ENCODE results near the gene SNX33.

Gene SNX33

DNA sequence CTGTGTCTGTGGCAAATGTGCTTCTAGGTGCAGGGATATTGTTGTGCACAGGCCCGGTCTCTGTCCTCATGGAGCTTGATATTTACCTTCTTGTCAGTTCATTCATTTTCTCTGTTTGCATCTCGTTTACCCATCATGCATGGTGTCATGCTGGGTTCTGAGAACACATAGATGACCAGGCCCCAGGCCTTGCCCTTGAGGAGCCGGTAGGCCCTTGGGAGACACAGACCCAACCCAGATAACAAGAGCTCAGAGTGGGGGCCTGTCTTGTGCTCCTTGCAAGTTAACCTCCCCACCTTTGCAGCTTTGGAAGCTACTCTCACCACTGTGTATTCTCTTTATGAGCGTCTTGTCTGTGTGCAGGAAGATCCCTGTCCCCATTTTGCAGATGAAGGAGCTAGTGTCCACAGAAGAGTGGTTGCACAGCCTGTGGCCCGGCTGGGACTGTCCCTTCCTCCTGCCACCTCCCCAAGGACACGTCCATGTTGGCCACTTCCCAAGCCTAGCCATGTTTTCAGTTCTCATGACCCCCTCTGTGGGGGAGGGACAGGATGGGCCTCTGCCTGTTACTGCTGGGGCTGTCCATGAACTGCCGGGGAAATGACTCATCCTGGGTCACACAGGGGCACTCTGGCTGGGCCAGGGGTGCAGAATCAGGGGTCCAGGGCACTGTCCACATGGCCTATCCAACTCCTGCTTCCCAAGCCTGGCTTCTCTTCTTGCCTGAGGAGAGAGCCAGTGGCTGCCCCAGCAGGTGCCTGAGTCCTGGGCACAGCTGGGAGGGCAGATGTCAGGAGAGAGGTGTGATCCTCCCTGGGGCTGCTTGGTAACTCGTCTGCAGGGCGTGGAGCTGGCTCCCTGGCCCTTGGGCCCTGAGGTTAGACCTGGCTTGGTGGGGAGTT is 3.4 kb downstream of the SNX33 start:
- no peaks in the 10 kb centered on the region for H3K27me3 Mint-ChIP-seq
- ATAC-seq: peak; percentile 22
- H3K4me3 Mint-ChIP-seq: peak overlapping the region in 1 of 2 donors; percentile 14
- H3K27ac Mint-ChIP-seq: peak overlapping the region in 1 of 2 donors; percentile 36
- no peaks in the 10 kb centered on the region for H3K9me3 Mint-ChIP-seq
- peaks cover 53% of the 10 kb centered on the region for H3K4me1 Mint-ChIP-seq
- DNase-seq: peak in 1 of 2 donors; percentile 12

DNA sequence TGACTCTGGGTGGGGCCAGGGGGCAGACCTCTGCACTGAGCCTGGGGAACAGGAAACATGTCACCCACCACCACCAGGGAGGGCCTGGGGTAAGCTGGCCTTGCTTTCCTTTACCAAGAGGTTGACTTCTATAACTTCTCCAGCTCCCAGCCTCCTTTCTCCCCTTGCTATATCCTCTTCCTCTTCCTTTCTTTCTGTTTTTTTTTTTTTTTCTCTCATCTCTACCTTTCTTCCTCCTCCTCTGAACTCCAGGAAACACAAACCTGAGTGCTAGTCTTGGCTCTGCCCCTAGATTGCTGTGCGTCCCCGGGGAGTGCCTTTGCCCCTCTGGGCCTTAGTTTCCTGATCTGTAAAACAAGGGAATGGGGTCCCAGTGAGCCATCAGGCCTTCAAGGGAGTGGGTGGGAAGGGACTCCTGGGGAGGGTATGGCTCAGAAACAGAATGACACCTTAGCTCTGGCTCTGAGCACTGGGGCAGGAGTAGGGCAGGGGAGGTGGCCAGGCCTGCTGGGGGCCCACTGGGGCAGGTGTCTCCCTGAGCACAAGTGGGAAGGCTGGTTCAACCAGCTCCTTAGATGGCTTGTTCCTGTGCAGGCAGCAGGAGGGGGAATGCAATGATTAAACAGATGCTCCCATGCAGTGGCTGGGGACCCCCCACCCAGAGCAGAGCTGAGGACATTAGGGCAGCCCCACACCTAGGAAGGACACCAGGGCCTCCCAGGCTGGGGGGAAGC is 4.3 kb downstream of the SNX33 start:
- ATAC-seq (peak; percentile 27), DNase-seq (no peak)
- H3K9me3 Mint-ChIP-seq: no peaks in the 10 kb centered on the region
- H3K4me1 Mint-ChIP-seq: peaks cover 45% of the 10 kb centered on the region
- no peaks in the 10 kb centered on the region for H3K27me3 Mint-ChIP-seq
- H3K4me3 Mint-ChIP-seq: no peak overlapping the region
- peak overlapping the region; percentile 59 to 72 for H3K27ac Mint-ChIP-seq

DNA sequence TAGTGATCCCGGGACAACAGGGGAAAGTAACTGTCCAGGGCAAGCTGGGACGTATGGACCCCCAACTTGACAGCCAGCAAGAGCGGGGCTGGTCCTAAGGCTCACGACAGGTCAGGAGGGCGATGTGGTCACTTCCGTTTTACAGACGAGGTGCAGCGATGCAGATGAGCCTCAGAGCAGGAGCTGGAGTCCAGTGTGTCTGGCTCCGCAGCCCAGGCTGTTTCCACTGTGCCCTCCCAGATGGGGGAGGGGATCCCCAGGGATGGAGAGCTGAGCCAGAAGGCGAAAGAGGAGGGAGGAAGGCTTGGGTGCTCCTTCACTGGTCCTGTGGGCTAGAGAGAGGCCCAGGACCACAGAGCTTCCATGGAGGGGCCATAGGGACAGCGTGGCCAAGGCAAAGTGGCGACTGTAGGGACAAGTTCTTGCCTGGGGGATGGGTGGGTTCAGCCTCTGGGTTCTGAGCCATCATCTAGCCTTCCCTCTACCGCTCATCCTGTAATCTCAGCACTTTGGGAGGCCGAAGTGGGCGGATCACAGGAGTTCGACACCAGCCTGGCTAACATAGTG is 5.7 kb downstream of the SNX33 start:
- Mint-ChIP-seq H3K27me3 (no peaks in the 10 kb centered on the region), H3K9me3 (no peaks in the 10 kb centered on the region), H3K27ac (peak overlapping the region in 1 of 2 donors; percentile 72), H3K4me1 (peaks cover 43% of the 10 kb centered on the region), H3K4me3 (no peak overlapping the region)
- ATAC-seq (no peak), DNase-seq (no peak)

DNA sequence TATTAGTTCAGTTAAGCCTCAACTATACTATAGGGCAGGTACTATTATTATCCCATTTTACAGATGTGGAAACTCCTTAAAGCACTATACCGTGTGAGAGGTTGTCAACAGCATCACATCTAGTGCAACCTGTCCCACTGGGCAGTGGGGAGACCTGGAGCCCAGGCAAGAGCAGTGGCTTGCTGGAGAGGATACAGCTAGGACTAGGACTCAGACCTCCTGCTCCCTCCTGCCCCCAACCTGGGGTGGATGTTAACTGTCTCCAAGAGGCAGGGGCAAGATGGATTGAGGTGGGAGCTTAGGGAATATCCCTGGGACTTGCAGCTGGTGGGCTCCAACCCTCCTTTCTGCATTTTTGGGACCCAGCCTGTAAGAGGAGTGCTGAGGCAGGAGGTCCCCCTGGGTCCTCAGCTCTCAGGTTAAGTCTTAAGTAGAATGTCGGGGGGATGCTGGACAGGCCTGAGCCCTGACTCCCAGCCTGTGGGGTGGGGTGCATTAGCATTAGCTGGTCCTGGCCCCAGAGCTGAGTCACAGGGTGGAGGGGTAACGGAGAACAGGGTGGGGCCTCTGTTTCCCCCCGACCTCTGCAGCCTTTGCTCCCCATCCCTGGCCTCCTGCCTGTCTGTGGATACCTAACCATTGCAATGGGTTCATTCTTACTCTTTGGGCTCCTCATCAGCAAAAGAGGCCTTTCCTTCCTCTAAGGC is 6.6 kb downstream of the SNX33 start:
- Mint-ChIP-seq H3K27me3 (no peaks in the 10 kb centered on the region), H3K4me3 (no peak overlapping the region), H3K4me1 (peaks cover 35% of the 10 kb centered on the region), H3K9me3 (no peaks in the 10 kb centered on the region), H3K27ac (no peak overlapping the region)
- DNase-seq: no peak
- ATAC-seq: no peak

DNA sequence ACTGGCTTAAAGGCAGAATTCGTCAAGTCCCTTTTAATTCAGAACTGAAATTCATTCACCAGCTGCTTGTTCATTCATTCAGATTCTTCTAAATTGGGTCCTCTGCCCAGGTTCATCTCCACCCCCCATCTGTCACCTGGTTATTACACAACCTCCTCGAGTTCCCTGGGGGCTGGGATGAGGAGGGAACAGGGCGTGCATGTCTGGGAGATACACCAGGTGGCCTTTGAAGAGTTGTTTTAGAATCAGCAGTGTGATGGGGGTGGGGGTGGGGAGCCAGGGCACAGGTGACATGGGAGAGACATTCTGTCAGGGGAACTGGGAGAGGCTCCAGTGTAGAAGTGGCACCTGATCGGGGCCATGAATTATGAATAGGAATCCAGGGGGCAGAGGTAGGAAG is 8.2 kb downstream of the SNX33 start:
- Mint-ChIP-seq H3K4me3 (no peak overlapping the region), H3K27ac (peak overlapping the region in 1 of 2 donors; percentile 49), H3K9me3 (no peaks in the 10 kb centered on the region), H3K27me3 (no peaks in the 10 kb centered on the region), H3K4me1 (peaks cover 20% of the 10 kb centered on the region)
- DNase-seq: no peak
- ATAC-seq: no peak

DNA sequence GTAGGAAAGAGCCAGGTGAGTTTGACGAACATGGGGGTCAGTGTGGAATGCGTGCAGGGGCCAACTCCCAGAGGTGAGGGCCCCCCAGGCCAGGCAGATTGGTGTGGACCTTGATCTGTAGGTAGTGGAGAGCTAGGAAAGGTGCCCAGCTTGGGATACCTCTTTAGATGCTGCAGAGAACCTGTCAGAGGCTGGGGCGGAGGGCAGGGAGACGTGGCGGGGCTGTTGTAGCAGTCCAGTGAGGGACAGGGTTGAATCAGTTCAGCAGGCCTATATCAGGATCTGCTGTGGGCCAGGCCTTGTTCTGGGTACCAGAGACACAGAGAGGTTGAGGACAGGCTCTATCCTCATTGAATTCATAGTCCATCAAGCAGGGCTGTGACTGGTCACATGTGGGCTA is 8.6 kb downstream of the SNX33 start:
- no peak for DNase-seq
- H3K9me3 Mint-ChIP-seq: no peaks in the 10 kb centered on the region
- ATAC-seq: no peak
- peak overlapping the region in 1 of 2 donors; percentile 49 for H3K27ac Mint-ChIP-seq
- H3K27me3 Mint-ChIP-seq: no peaks in the 10 kb centered on the region
- H3K4me3 Mint-ChIP-seq: no peak overlapping the region
- H3K4me1 Mint-ChIP-seq: peaks cover 16% of the 10 kb centered on the region

DNA sequence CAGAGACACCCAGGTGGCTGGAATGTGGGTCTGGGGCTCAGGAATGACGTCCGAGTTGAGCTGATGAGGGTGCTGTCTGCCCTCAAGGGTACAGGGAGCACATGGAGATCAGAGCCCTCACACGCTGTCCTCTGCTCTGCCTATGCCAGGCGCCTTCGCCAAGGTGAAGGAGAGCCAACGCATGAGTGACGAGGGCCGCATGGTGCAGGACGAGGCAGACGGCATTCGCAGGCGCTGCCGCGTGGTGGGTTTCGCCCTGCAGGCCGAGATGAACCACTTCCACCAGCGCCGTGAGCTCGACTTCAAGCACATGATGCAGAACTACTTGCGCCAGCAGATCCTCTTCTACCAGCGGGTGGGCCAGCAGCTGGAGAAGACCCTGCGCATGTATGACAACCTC is 9.1 kb downstream of the SNX33 start:
- H3K4me1 Mint-ChIP-seq: peaks cover 11% of the 10 kb centered on the region
- H3K27me3 Mint-ChIP-seq: no peaks in the 10 kb centered on the region
- no peak overlapping the region for H3K4me3 Mint-ChIP-seq
- ATAC-seq (no peak), DNase-seq (no peak)
- no peak overlapping the region for H3K27ac Mint-ChIP-seq
- no peaks in the 10 kb centered on the region for H3K9me3 Mint-ChIP-seq

DNA sequence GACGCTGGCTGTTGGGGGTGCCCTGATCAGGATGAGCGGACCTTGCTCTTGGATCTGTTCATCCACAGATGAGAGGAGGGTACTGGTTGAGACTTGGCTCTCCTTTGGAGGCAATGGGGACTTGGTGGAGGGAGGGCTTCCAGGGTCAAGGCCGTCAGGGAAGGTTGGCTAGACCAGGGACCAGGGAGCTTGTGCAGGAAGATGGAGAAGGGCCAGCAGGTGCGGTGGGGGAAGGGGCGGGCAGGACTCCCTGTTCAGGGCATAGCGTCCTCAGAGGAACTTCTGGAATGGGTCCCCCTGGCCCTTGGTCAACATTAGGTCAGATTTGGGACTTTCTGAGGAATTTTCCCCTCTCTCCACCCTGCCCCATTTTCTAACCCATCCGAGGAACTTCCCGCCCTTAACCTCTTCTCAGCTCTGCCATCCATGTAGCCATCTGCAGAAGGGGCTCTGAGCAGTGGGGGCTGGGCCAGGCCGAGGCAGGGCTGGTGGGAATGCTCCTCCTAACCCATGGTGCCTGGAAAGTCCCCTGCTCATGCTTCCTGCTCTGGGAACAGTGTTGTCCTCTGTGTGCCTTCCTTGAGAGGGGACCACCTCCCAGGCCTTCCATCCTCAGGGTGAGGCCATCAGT is 11.5 kb downstream of the SNX33 start:
- H3K4me3 Mint-ChIP-seq: no peak overlapping the region
- ATAC-seq (no peak), DNase-seq (no peak)
- H3K27ac Mint-ChIP-seq: peak overlapping the region in 1 of 2 donors; percentile 18
- H3K9me3 Mint-ChIP-seq: no peaks in the 10 kb centered on the region
- H3K27me3 Mint-ChIP-seq: no peaks in the 10 kb centered on the region
- no peaks in the 10 kb centered on the region for H3K4me1 Mint-ChIP-seq

DNA sequence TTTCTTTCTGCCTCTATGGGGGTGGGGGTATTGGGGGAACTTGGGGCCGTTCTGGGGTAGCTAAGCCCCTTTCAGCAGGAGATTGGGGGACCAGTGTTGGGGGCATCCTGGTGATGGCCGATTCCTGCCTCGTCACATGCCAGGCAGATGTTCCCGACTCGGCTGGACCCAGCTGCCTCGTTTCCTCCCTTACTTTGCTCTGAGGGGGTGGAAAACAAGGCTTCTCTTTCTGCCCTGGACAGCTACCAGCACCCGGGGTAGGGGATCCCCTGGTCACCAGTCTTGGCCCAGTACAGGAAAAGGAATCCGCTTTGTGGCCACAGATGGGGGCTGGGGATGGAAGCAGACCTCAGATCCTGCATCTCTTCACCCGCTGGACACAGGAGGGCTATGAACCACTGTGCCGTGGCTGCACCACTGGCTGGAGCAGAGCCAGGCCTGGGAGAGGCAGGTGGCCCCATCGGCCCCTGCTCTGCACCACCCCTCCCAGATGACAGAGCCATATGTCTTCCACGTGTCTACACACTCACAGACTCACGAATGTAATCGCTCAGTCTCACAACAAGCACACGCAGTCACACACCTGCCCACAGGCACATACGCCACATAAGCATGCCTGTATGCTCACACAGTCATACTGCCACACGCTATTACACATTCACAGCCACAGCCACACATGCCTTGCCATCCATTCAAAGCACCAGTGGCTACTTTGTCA is 12.4 kb downstream of the SNX33 start:
- H3K27ac Mint-ChIP-seq: peak overlapping the region in 1 of 2 donors; percentile 0
- H3K9me3 Mint-ChIP-seq: no peaks in the 10 kb centered on the region
- ATAC-seq: peak; percentile 31
- H3K4me1 Mint-ChIP-seq: no peaks in the 10 kb centered on the region
- DNase-seq: no peak
- no peaks in the 10 kb centered on the region for H3K27me3 Mint-ChIP-seq
- no peak overlapping the region for H3K4me3 Mint-ChIP-seq

DNA sequence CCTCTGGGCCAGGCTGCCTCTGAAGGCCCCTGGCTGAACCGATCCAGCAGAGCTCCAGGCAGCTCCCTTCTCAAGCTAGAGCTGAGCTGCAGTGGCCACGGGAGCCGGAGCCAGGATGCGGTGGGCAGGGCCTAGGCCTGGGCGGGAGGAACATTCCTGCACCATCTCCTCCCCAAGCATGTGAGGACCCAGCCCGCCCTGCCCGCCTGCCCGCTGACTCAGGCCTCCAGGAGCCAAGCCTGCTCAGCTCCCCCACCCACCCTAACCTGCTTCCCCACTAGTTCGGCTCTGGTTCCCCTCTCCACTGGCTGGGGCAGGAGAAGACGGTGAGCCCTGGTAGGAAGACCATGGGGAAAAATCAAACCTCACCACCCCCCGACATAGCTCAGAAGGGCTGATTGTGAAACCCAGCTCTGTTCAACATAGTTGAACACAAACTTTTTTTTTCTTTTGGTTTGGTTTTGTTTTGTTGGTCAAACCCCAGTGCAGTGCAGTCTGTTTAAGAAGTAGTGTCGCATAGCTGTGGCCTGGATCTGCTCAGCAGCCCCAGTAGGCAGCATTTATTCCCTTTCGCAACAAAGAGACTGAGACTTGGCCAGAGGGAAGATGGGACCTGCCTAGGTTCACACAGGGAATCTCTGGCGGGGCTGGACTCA is 13.5 kb downstream of the SNX33 start:
- H3K27me3 Mint-ChIP-seq: no peaks in the 10 kb centered on the region
- DNase-seq (no peak), ATAC-seq (no peak)
- no peak overlapping the region for H3K4me3 Mint-ChIP-seq
- peak overlapping the region in 1 of 2 donors; percentile 44 for H3K27ac Mint-ChIP-seq
- H3K9me3 Mint-ChIP-seq: no peaks in the 10 kb centered on the region
- no peaks in the 10 kb centered on the region for H3K4me1 Mint-ChIP-seq

DNA sequence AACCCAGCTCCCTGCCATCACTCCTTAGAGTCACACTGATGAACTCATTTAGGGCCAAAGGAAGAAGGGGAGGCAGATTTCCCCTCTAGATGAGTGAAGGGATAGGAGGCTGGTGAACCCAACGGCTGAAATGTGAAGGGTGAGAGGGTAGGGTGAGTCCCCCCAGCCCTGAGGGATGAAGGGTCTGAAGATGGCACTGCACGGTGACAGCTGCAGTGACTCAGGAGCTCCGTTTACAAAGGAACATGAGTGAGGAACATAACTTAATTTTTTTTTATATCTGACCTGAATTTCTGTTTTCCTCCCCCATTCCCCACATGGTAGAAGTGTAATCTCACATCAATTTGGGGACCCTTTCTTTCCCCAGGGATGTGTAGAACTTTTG is 14.0 kb downstream of the SNX33 start:
- no peaks in the 10 kb centered on the region for H3K4me1 Mint-ChIP-seq
- ATAC-seq (no peak), DNase-seq (no peak)
- H3K27me3 Mint-ChIP-seq: no peaks in the 10 kb centered on the region
- H3K4me3 Mint-ChIP-seq: no peak overlapping the region
- H3K9me3 Mint-ChIP-seq: no peaks in the 10 kb centered on the region
- H3K27ac Mint-ChIP-seq: no peak overlapping the region

DNA sequence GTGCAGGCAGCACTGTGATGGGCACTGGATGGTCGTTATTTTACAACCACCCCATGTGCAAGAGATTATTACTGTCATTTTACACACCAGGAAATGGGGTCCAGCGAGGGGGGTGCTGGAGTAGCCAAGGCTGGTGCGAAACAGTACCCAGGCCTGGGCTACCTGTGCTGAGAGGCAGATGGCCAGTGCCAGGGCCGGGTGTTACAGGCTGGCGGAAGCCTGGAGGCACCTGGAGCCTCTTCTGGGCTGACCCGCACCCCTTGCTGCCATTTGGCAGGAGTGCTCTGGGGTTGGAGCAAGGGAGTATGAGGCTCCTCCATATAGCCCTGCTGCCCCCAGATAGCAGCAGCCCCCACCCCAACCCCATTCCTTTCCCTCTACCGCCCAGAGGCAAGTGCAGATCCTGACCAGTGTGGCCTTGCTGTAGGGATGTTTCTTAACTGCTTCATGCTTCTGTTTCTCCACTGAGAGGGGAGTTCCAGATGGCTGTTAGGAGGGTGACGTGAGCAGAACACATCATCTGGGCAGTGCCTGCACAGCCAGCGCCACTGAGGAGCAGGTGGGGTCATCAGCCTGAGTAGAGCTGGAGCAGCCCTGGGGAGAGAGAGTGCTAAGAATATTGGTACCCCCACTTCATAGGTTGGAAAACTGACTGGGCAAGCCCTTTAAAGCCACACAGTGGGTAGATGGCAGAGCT is 15.3 kb downstream of the SNX33 start:
- DNase-seq (no peak), ATAC-seq (no peak)
- H3K27me3 Mint-ChIP-seq: no peaks in the 10 kb centered on the region
- no peaks in the 10 kb centered on the region for H3K9me3 Mint-ChIP-seq
- no peaks in the 10 kb centered on the region for H3K4me1 Mint-ChIP-seq
- H3K27ac Mint-ChIP-seq: no peak overlapping the region
- H3K4me3 Mint-ChIP-seq: no peak overlapping the region

DNA sequence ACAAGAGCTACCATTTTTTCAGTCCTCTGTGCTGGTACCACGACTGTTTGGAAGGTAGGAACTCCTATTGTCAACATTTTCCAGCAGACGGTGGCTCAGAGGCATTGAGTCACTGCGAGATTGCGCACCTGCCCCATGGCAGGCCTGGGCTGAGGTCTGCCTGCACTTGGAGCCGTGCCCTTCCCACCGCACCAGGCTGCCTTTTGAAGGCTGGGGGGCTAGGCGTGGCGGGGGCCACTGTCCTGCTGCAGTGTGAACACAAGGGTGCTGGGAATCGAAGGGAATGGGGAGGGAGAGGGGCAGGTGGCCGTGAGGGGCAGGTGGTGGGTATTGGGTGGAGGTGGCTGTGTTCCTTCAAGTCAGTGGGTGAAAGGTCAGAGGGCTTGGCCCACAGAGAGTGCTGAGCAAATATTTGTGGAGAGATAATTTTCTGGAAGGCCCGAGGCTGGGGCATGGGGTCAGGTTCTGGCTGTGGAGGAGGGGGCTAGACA is 16.3 kb downstream of the SNX33 start:
- Mint-ChIP-seq H3K4me1 (no peaks in the 10 kb centered on the region), H3K27ac (peak overlapping the region in 1 of 2 donors; percentile 16), H3K4me3 (no peak overlapping the region), H3K9me3 (no peaks in the 10 kb centered on the region), H3K27me3 (no peaks in the 10 kb centered on the region)
- DNase-seq: no peak
- ATAC-seq: no peak

All from stimulated activated naive CD8-positive, alpha-beta T cell treated with anti-CD3 and anti-CD28 coated beads, Interleukin-15, amount 100 ng/mL, for 72 hours (primary cell).